H9 (cell line): ENCODE results near the gene NVL. TPM values are rescaled to one million over a fixed set of nuclear protein-coding genes. Genes with fewer than 3 reads are reported as not detected.

Experiments used
- DNase-seq: peaks from one replicate; pipeline ENCODE4 v3.0.0-alpha.2; 2017
- H2AFZ ChIP-seq: one replicate; pipeline ENCODE4 v1.6.1; 2013; ENCODE audit warnings: mild to moderate bottlenecking, low read length, control low read depth, moderate library complexity
- H2AK5ac ChIP-seq: 2 replicates; pipeline ENCODE4 v1.6.1; 2013; ENCODE audit warnings: low read length, control low read depth, mixed read lengths; ENCODE audit not compliant: insufficient read length
- H2BK120ac ChIP-seq: one replicate; pipeline ENCODE4 v1.6.1; 2013; ENCODE audit warnings: low read depth, mild to moderate bottlenecking, low read length, control low read depth, inconsistent platforms; ENCODE audit not compliant: poor library complexity, severe bottlenecking
- H2BK12ac ChIP-seq: 2 replicates; pipeline ENCODE4 v1.6.1; 2013; ENCODE audit warnings: low read length, control low read depth, mixed read lengths, low read depth; ENCODE audit not compliant: insufficient read length
- H2BK15ac ChIP-seq: 2 replicates; pipeline ENCODE4 v1.6.1; 2013; ENCODE audit warnings: low read depth, low read length, control low read depth
- H2BK20ac ChIP-seq: one replicate; pipeline ENCODE4 v1.6.1; 2013; ENCODE audit warnings: low read depth, mild to moderate bottlenecking, low read length, control low read depth, inconsistent platforms; ENCODE audit not compliant: poor library complexity, severe bottlenecking
- H2BK5ac ChIP-seq: 2 replicates; pipeline ENCODE4 v1.6.1; 2013; ENCODE audit warnings: low read length, control low read depth, mixed read lengths; ENCODE audit not compliant: insufficient read length
- H3K14ac ChIP-seq: 2 replicates; pipeline ENCODE4 v1.6.1; 2013; ENCODE audit warnings: low read length, control low read depth; ENCODE audit not compliant: insufficient read depth
- H3K18ac ChIP-seq: 2 replicates; pipeline ENCODE4 v1.6.1; 2013; ENCODE audit warnings: low read depth, mild to moderate bottlenecking, mixed read lengths, low read length, control low read depth; ENCODE audit not compliant: insufficient read length
- H3K23ac ChIP-seq: 2 replicates; pipeline ENCODE4 v1.6.1; 2013; ENCODE audit warnings: low read length, control low read depth, mixed read lengths, low read depth; ENCODE audit not compliant: insufficient read length
- H3K23me2 ChIP-seq: 2 replicates; pipeline ENCODE4 v1.6.1; 2013; ENCODE audit warnings: low read depth, mild to moderate bottlenecking, mixed read lengths, low read length, control low read depth; ENCODE audit not compliant: insufficient read length, poor library complexity, severe bottlenecking
- H3K27ac ChIP-seq: 2 replicates; pipeline ENCODE4 v1.5.1; 2013; ENCODE audit warnings: low read length, control low read depth, mixed read lengths, low read depth; ENCODE audit not compliant: insufficient read length
- H3K27me3 ChIP-seq: 2 replicates; pipeline ENCODE4 v1.6.1; 2013; ENCODE audit warnings: low read length, control low read depth, inconsistent platforms; ENCODE audit not compliant: insufficient read depth
- H3K4ac ChIP-seq: 2 replicates; pipeline ENCODE4 v1.6.1; 2013; ENCODE audit warnings: low read depth, mild to moderate bottlenecking, control low read depth, inconsistent platforms, low read length, moderate library complexity
- H3K4me1 ChIP-seq: 2 replicates; pipeline ENCODE4 v1.6.1; 2013; ENCODE audit warnings: low read length, control low read depth, inconsistent platforms; ENCODE audit not compliant: insufficient read depth
- H3K4me2 ChIP-seq: 2 replicates; pipeline ENCODE4 v1.6.1; 2013; ENCODE audit warnings: low read length, control low read depth, mixed read lengths; ENCODE audit not compliant: insufficient read length, insufficient read depth
- H3K56ac ChIP-seq: 2 replicates; pipeline ENCODE4 v1.6.1; 2013; ENCODE audit warnings: low read depth, mild to moderate bottlenecking, mixed read lengths, low read length, control low read depth; ENCODE audit not compliant: insufficient read length
- H3K79me1 ChIP-seq: 2 replicates; pipeline ENCODE4 v1.6.1; 2013; ENCODE audit warnings: low read depth, mild to moderate bottlenecking, moderate library complexity, low read length, control low read depth, inconsistent platforms; ENCODE audit not compliant: insufficient read depth, poor library complexity, severe bottlenecking
- H3K79me2 ChIP-seq: 2 replicates; pipeline ENCODE4 v1.6.1; 2013; ENCODE audit warnings: low read length, control low read depth, inconsistent platforms; ENCODE audit not compliant: insufficient read depth
- H3K9ac ChIP-seq: 2 replicates; pipeline ENCODE4 v1.6.1; 2013; ENCODE audit warnings: low read length, control low read depth, mixed read lengths; ENCODE audit not compliant: insufficient read length; ENCODE audit errors: extremely low read depth
- H3K9me3 ChIP-seq: one replicate; pipeline ENCODE4 v1.6.1; 2013; ENCODE audit warnings: low read depth, low read length, inconsistent platforms; ENCODE audit not compliant: control insufficient read depth
- H3T11ph ChIP-seq: one replicate; pipeline ENCODE4 v1.6.1; 2013; ENCODE audit warnings: mild to moderate bottlenecking, low read length, control low read depth, inconsistent platforms
- H4K20me1 ChIP-seq: one replicate; pipeline ENCODE4 v1.6.1; 2013; ENCODE audit not compliant: control insufficient read depth, insufficient read length, insufficient read depth
- H4K5ac ChIP-seq: 2 replicates; pipeline ENCODE4 v1.6.1; 2013; ENCODE audit warnings: low read depth, mild to moderate bottlenecking, mixed read lengths, low read length, control low read depth; ENCODE audit not compliant: insufficient read length
- H4K8ac ChIP-seq: replicated peaks from 2 replicates; pipeline ENCODE4 v1.6.1; 2013; ENCODE audit warnings: low read length, control low read depth, mixed read lengths, low read depth; ENCODE audit not compliant: insufficient read length
- H4K91ac ChIP-seq: 2 replicates; pipeline ENCODE4 v1.6.1; 2013; ENCODE audit warnings: low read depth, mild to moderate bottlenecking, moderate library complexity, mixed read lengths, low read length, control low read depth; ENCODE audit not compliant: insufficient read length
- H3K27ac Mint-ChIP-seq, 3 experiments: 2 replicates in 2 of 3; 3 replicates in 1 of 3; pipeline ENCODE4 v1.8.0; 2020 to 2021; ENCODE audit warnings: mixed read lengths in 3 of 3, mild to moderate bottlenecking in 1 of 3, moderate library complexity in 1 of 3
- H3K27me3 Mint-ChIP-seq: 2 replicates; pipeline ENCODE4 v1.8.0; 2021; ENCODE audit warnings: low read depth, mild to moderate bottlenecking, moderate library complexity, mixed read lengths
- H3K36me3 Mint-ChIP-seq, 3 experiments: 2 replicates in 2 of 3; 3 replicates in 1 of 3; pipeline ENCODE4 v1.8.0; 2020 to 2021; ENCODE audit warnings: low read depth in 3 of 3, mixed read lengths in 3 of 3; ENCODE audit not compliant: insufficient read depth in 1 of 3
- H3K4me1 Mint-ChIP-seq, 2 experiments: 2 replicates each; pipeline ENCODE4 v1.8.0; 2020; ENCODE audit warnings: mixed read lengths in 2 of 2
- H3K4me3 Mint-ChIP-seq, 2 experiments: 2 replicates in 1 of 2; 3 replicates in 1 of 2; pipeline ENCODE4 v1.8.0; 2020 to 2021; ENCODE audit warnings: mild to moderate bottlenecking in 2 of 2, mixed read lengths in 2 of 2, moderate library complexity in 1 of 2
- H3K9me3 Mint-ChIP-seq, 2 experiments: 2 replicates in 1 of 2; 3 replicates in 1 of 2; pipeline ENCODE4 v1.8.0; 2020; ENCODE audit warnings: mild to moderate bottlenecking in 2 of 2, mixed read lengths in 2 of 2, moderate library complexity in 1 of 2
- CTCF ChIP-seq: fragments of 200-600 bp; sonication (generic); conservative IDR thresholded peaks from 3 replicates; pipeline ENCODE4 v1.8.0; 2021; ENCODE audit warnings: antibody characterized with exemption, mild to moderate bottlenecking
- WGBS: extraction: QIAGEN DNeasy Blood & Tissue Kit; methylation state at CpG from one replicate; pipeline ENCODE4 v1.1.7; 2013; ENCODE audit warnings: missing lambda C conversion rate, low lambda C conversion rate, mixed read lengths; ENCODE audit not compliant: insufficient read length; ENCODE audit errors: extremely low coverage; 5-methylcytosine and 5-hydroxymethylcytosine counted together
- total RNA-seq: library from RNA; stranded (reverse); gene quantifications from 2 replicates; pipeline ENCODE4 v1.2.1, GENCODE V29; 2021

NVL gene
- total RNA-seq, 1 experiment from 2014 or later = 66.9 TPM

GRCh38 chr1:224223819-224224714, 105.9 kb downstream of the NVL start:
- no peaks in the 10 kb centered on the region for H4K20me1 ChIP-seq
- no peak overlapping the region for H2AK5ac ChIP-seq
- H2BK15ac ChIP-seq = no peak overlapping the region
- H2BK12ac ChIP-seq = peak overlapping the region; percentile 95
- no peaks in the 10 kb centered on the region for H3K9me3 Mint-ChIP-seq
- peaks cover 5% of the 10 kb centered on the region; the same call in 1 of the 2 replicates for H3K4me1 ChIP-seq
- H3K4me3 Mint-ChIP-seq = no peak overlapping the region
- H3K9me3 ChIP-seq = no peaks in the 10 kb centered on the region
- no peak overlapping the region for H3K23ac ChIP-seq
- peak overlapping the region; percentile 93 for H3K18ac ChIP-seq
- peak overlapping the region; percentile 14 for H2AFZ ChIP-seq
- no peaks in the 10 kb centered on the region for H3K23me2 ChIP-seq
- H2BK120ac ChIP-seq = peak overlapping the region; percentile 67
- WGBS = no CpG with 5 or more reads among the region's 12 CpGs
- H2BK5ac ChIP-seq = no peak overlapping the region
- H3K27me3 ChIP-seq = no peaks in the 10 kb centered on the region; the same call in 1 of the 2 replicates
- DNase-seq = no peak
- H3K27me3 Mint-ChIP-seq = peaks cover 13% of the 10 kb centered on the region
- H3T11ph ChIP-seq = peak overlapping the region; percentile 70
- H3K36me3 Mint-ChIP-seq = peaks cover 12 to 22% (median 15%) of the 10 kb centered on the region in 3 experiments; a peak in 6 of 7 replicates
- peak overlapping the region; percentile 97 for H2BK20ac ChIP-seq
- peak overlapping the region; percentile 72; the same call in 1 of the 2 replicates for H3K14ac ChIP-seq
- peaks cover 20 to 21% of the 10 kb centered on the region in 2 experiments for H3K4me1 Mint-ChIP-seq
- no peak overlapping the region for H3K4me2 ChIP-seq
- no peak overlapping the region for H3K27ac Mint-ChIP-seq
- H3K79me2 ChIP-seq = no peaks in the 10 kb centered on the region
- H4K5ac ChIP-seq = no peak overlapping the region
- no peak overlapping the region; the same call in 1 of the 2 replicates for H3K4ac ChIP-seq
- H3K9ac ChIP-seq = no peak overlapping the region
- no peaks in the 10 kb centered on the region for H3K79me1 ChIP-seq
- H3K56ac ChIP-seq = no peak overlapping the region
- H4K8ac ChIP-seq = no peak overlapping the region
- H3K27ac ChIP-seq = no peak overlapping the region
- no peak overlapping the region for H4K91ac ChIP-seq
- no peak for TF ChIP-seq CTCF
